SK-N-SH treated with all-trans-retinoic acid at 6 μM for 48 hours (cell line): Measurements from ENCODE around the gene MYCBPAP.

Experiments
- ATAC-seq: fragments of 200-7000 bp; cut with Tn5 transposase; 3 replicates; pipeline ENCODE4 v1.9.1; 2020; ENCODE audit warnings: mild to moderate bottlenecking, moderate library complexity
- ARNTL ChIP-seq: fragments of 450-650 bp; formaldehyde crosslinking; IDR thresholded peaks from 2 replicates; pipeline ENCODE4 v1.5.0; 2020; ENCODE audit warnings: low read depth, mild to moderate bottlenecking, moderate library complexity, borderline replicate concordance
- BACH2 ChIP-seq: fragments of 250-450 bp; sonication (Bioruptor Pico); IDR thresholded peaks from 2 replicates; pipeline ENCODE4 v1.9.0; 2021; ENCODE audit warnings: mild to moderate bottlenecking, borderline replicate concordance
- CREB5 ChIP-seq: fragments of 250-450 bp; sonication (Bioruptor Pico); IDR thresholded peaks from 2 replicates; pipeline ENCODE4 v1.5.1; 2020; ENCODE audit warnings: low read depth, mild to moderate bottlenecking, moderate library complexity
- CSDC2 ChIP-seq: fragments of 250-450 bp; sonication (Bioruptor Pico); IDR thresholded peaks from 2 replicates; pipeline ENCODE4 v1.5.0; 2020; ENCODE audit warnings: mild to moderate bottlenecking, moderate library complexity
- CSRNP3 ChIP-seq: fragments of 250-450 bp; sonication (Bioruptor Pico); IDR thresholded peaks from 2 replicates; pipeline ENCODE4 v1.5.1; 2021; ENCODE audit warnings: mild to moderate bottlenecking, moderate library complexity
- ESRRG ChIP-seq: fragments of 250-450 bp; sonication (Bioruptor Pico); IDR thresholded peaks from 2 replicates; pipeline ENCODE4 v1.6.1; 2021; ENCODE audit warnings: mild to moderate bottlenecking
- PATZ1 ChIP-seq: fragments of 250-450 bp; sonication (Bioruptor Pico); IDR thresholded peaks from 2 replicates; pipeline ENCODE4 v1.8.0; 2020; ENCODE audit warnings: mild to moderate bottlenecking, moderate library complexity, borderline replicate concordance
- POU6F1 ChIP-seq: fragments of 250-450 bp; sonication (Bioruptor Pico); IDR thresholded peaks from 2 replicates; pipeline ENCODE4 v1.8.0; 2021; ENCODE audit warnings: low read depth, mild to moderate bottlenecking, moderate library complexity, borderline replicate concordance
- PPARA ChIP-seq: fragments of 250-450 bp; sonication (Bioruptor Pico); IDR thresholded peaks from 2 replicates; pipeline ENCODE4 v1.5.0; 2020; ENCODE audit warnings: mild to moderate bottlenecking, borderline replicate concordance
- RARB ChIP-seq: fragments of 250-450 bp; sonication (Bioruptor Pico); IDR thresholded peaks from 2 replicates; pipeline ENCODE4 v1.8.0; 2021; ENCODE audit warnings: mild to moderate bottlenecking, moderate library complexity
- SNAI2 ChIP-seq: fragments of 250-450 bp; sonication (Bioruptor Pico); IDR thresholded peaks from 2 replicates; pipeline ENCODE4 v1.5.0; 2020; ENCODE audit warnings: mild to moderate bottlenecking, moderate library complexity
- TCF4 ChIP-seq: fragments of 250-450 bp; sonication (Bioruptor Pico); IDR thresholded peaks from 2 replicates; pipeline ENCODE4 v1.8.0; 2021; ENCODE audit warnings: mild to moderate bottlenecking, moderate library complexity, borderline replicate concordance
- TOX ChIP-seq: fragments of 250-450 bp; sonication (Bioruptor Pico); IDR thresholded peaks from 2 replicates; pipeline ENCODE4 v1.8.0; 2021; ENCODE audit warnings: mild to moderate bottlenecking, moderate library complexity, borderline replicate concordance
- TSHZ2 ChIP-seq: fragments of 250-450 bp; sonication (Bioruptor Pico); IDR thresholded peaks from 2 replicates; pipeline ENCODE4 v1.5.0; 2020; ENCODE audit warnings: mild to moderate bottlenecking, moderate library complexity
- ZC3H10 ChIP-seq: fragments of 250-450 bp; sonication (Bioruptor Pico); IDR thresholded peaks from 2 replicates; pipeline ENCODE4 v1.5.1; 2021; ENCODE audit warnings: mild to moderate bottlenecking, moderate library complexity
- ZFP3 ChIP-seq: fragments of 250-450 bp; sonication (Bioruptor Pico); IDR thresholded peaks from 2 replicates; pipeline ENCODE4 v1.5.0; 2020; ENCODE audit warnings: mild to moderate bottlenecking, moderate library complexity
- ZFP30 ChIP-seq: fragments of 450-650 bp; formaldehyde crosslinking; IDR thresholded peaks from 2 replicates; pipeline ENCODE4 v1.5.0; 2022; ENCODE audit warnings: mild to moderate bottlenecking, moderate library complexity
- ZNF565 ChIP-seq: fragments of 450-650 bp; formaldehyde crosslinking; conservative IDR thresholded peaks from 2 replicates; pipeline ENCODE4 v1.5.0; 2020; ENCODE audit warnings: low read depth, mild to moderate bottlenecking, moderate library complexity
- ZNF70 ChIP-seq: fragments of 450-650 bp; formaldehyde crosslinking; IDR thresholded peaks from 2 replicates; pipeline ENCODE4 v1.5.0; 2020; ENCODE audit warnings: mild to moderate bottlenecking, moderate library complexity
- ZNF8 ChIP-seq: fragments of 450-650 bp; formaldehyde crosslinking; IDR thresholded peaks from 2 replicates; pipeline ENCODE4 v1.5.0; 2020; ENCODE audit warnings: mild to moderate bottlenecking, moderate library complexity

Gene MYCBPAP

GRCh38 chr17:50521514-50521913 is 13.3 kb downstream of the MYCBPAP start (continued):
- TF ChIP-seq ZFP3 (CRISPR knock-in tag): no peak

- TF ChIP-seq BACH2 (CRISPR knock-in tag) (no peak), CSRNP3 (CRISPR knock-in tag) (no peak), SNAI2 (CRISPR knock-in tag) (no peak), ZNF565 (no peak), TCF4 (CRISPR knock-in tag) (no peak), TOX (CRISPR knock-in tag) (no peak), ZNF8 (CRISPR knock-in tag) (no peak), ZNF70 (CRISPR knock-in tag) (no peak), ZC3H10 (CRISPR knock-in tag) (no peak), ZFP3 (CRISPR knock-in tag) (no peak), CSDC2 (no peak), POU6F1 (CRISPR knock-in tag) (no peak), ARNTL (CRISPR knock-in tag) (no peak), PATZ1 (CRISPR knock-in tag) (no peak), PPARA (CRISPR knock-in tag) (no peak), TSHZ2 (CRISPR knock-in tag) (no peak), ZFP30 (CRISPR knock-in tag) (no peak)
- TF ChIP-seq, all 23 proteins: peak for 0
- ATAC-seq: no peak
Observed at GRCh38 chr17:50522766-50523165, 14.5 kb downstream of the MYCBPAP start.

- TF ChIP-seq CSDC2 (no peak), SNAI2 (CRISPR knock-in tag) (no peak), RARB (CRISPR knock-in tag) (no peak), CSRNP3 (CRISPR knock-in tag) (no peak), ESRRG (CRISPR knock-in tag) (no peak), BACH2 (CRISPR knock-in tag) (no peak), TSHZ2 (CRISPR knock-in tag) (no peak), TOX (CRISPR knock-in tag) (no peak), ZFP3 (CRISPR knock-in tag) (no peak), CREB5 (CRISPR knock-in tag) (no peak)
- ATAC-seq: no peak
Observed at GRCh38 chr17:50523208-50523607, 15.0 kb downstream of the MYCBPAP start.
